Measurements from ENCODE around the gene XYLT1.

- TF ChIP-seq CTCF (IDR thresholded peaks at IDR 0.05) (no peak), POLR2A (IDR thresholded peaks at IDR 0.05) (no peak)
Measured at GRCh38 chr16:17414916-17415315, 55.8 kb downstream of the XYLT1 start.
